Activated effector memory CD4-positive, alpha-beta T cell treated with anti-CD3 and anti-CD28 coated beads, Interleukin-2, amount 50 U/mL, for 16 hours (primary cell): Measurements from ENCODE around the gene CGB3.

Experiments
- DNase-seq: peaks from one replicate; pipeline ENCODE4 v3.0.0-alpha.2; 2020

The CGB3 gene

DNA sequence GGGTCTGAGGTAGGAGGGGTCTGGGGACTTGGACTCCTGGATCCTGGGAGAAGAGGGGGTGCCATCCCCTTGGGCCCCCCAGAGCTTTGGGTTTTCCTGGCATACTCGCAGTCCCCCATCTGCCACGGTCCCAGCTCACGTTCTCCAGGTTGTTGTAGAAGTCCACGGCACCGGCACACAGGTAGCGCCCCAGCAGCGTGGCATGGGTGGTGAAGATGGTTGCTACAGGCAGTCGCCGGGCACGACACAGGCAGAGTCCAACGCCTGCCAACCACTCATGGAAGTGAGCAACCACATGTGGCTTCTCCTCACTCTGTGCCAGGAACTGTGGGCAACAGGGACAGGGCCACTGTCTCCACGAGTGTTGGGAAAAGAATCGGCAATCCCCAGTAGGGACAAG lies 38.4 kb downstream of the CGB3 start:
- no peak for DNase-seq

DNA sequence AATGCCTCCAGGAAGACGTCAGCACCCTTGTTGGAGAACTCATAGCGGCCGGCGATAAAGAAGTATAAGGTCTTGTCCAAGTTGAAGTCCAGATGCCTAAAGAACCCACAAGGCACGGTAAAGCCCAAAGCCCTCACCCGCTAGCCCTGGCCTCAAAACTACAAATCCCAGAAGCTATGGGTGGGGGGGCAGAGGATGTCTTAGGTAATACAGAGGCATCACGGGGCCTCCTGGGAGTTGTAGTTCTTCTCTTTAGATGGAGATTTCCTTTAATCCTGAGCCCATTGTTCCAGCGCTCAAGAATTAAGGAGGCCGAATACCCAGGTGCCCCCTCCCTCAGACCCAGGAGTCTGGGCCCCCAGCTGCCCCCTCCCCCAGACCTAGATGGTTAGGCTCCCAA lies 41.9 kb downstream of the CGB3 start:
- DNase-seq = no peak

DNA sequence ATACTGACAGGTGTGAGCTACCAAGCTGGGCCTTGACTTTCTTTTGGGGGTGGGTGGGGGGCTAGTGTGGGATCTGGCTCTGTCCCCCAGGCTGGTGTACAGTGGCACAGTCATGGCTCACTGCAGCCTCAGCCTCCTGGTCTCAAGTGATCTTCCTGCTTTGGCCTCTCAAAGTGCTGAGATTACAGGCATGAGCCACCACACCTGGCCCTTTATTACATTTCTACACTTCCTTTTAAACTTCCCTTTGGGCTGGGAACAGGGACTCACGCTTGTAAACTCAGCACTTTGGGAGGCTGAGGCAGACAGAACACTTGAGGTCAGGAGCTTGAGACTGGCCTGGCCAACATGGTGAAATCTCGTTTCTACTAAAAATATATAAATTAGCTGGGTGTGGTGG lies 47.1 kb downstream of the CGB3 start:
- DNase-seq = no peak

DNA sequence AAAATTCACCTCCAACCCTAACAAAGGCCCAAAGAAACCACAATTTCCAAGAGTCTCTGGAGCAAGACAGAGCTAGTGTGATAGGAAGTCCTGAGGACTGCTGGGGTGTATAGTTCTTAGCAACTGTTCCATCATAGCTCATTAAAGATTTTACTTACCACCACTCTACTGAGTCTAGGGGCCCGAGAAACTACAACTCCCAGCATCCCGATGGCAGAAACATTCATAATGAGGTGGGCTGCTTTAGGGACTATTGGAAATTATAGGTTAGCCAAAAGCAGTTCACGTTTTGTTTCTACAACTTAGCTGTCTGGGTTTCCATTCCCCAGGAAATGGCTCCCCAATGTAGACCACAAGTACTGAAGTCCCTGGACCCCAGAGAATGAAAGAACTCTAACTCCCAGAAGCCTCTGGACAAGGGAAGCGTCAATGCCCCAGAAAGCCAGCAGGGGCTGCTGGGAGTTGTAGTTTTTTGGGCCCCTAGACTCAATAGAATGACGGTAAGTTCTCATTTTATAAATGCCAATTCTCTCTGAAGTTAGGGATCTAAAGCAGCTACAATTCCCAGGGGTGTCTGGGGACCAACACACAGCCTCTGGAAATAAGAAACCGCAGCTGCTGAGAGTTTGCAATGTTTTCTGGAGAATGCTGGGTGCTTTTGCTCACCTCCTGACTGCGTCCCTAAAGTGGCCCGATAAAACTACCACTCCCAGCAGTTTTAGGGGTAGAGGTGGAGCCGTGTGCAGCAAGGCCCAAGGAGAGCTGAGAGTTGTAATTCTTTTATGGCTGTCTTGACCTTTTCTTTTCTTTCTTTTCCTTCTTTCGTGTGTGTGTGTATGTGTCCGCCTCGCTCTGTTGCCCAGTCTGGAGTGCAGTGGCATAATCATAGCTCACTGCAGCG lies 47.9 kb downstream of the CGB3 start:
- DNase-seq = peak; percentile 68
